Eye (tissue), 1 donor: ENCODE data around the gene VPS16.

ENCODE experiments used
- DNase-seq: peaks from one replicate; pipeline ENCODE4 v3.0.0-alpha.2; 2015

Gene VPS16

DNA sequence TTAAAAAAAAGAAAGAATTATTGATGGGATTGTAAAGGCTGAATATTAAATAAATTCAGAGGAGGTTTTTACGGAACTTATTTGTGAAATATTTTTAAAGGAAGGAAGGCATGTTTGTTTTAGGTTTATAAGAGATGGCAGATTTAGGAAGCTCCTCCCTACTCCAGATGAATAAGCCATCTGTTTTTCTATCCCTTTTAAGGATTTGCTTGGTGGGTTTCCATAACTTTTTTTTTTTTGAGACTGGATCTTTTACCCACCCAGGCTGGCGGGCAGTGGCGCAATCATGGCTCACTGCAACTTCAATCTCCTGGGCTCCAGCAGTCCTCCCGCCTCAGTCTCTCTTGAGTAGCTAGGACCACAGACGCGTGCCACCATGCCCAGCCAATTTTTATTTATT lies 63.1 kb downstream of the VPS16 start:
- DNase-seq: no peak

DNA sequence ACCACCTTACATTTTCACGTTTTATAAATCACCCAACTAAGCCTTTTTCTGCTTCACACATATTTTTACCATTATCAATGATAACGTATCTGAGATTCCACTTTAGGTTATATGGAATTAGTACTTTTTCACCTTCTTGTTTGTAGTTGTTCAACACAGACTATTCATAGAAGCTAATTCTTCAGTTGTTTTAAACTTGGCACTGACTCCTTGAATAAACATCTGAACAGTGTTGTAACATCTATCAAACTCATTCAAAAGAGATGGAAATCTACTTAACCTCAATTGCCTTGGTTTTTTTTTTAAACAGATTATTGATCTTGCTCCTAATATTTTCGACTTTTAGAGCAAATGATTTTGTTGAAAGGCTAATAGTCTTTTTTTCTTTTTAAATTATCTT lies 67.0 kb downstream of the VPS16 start:
- no peak for DNase-seq

DNA sequence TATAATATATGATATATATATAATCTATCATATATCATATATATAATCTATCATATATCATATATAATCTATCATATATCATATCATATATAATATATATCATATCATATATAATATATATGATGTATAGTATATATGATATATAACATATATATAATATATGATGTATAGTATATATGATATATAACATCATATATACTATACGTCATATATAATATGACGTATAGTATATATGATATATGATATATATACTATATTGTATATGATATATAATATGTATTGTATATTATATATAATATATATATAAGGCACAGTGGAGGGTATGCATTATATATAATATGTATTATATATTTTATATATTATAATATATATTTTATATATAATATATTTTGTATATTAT lies 69.4 kb downstream of the VPS16 start:
- no peak for DNase-seq

DNA sequence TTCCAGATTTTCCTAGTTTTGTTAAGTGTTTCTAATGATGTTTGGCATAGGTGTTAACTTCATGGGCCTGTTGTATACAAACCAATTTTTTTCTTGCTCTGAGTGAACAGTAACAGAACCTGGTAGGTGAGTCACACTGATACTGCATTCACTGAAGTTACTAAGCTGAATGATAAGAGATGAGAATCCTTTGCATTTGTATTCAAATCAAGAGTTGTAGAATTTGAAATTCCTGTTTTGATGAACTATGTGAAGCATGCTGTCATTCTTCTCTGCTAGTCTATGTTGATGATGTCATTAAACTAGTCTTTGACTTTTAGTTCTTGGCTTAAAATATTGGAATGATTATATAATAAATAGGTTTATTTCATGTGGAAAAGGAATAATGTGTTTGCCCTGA lies 70.7 kb downstream of the VPS16 start:
- no peak for DNase-seq

DNA sequence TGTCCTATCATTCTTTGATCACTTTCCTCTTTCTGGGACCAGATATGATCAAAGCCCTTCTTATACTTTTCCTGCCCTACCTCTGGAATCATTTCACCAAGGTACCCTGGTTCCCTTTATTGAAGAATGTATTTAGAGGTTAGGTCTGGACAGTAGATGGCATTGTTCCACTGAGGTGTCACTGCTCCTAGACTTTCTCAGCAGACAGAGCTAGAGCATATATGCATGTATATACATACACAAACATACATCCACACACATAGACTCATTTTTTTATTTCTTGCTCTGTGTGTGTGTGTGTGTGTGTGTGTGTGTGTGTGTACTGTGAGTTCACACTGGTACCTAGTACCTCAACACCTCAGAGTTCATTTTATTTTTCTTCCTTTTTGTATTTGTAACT lies 73.6 kb downstream of the VPS16 start:
- DNase-seq: peak; percentile 21
